ENCODE results near the gene IQCE. TPM values are rescaled to one million over a fixed set of nuclear protein-coding genes. Genes with fewer than 3 reads are reported as not detected.

Gene IQCE
- total RNA-seq, 1 donor from 2014 or later, result 9.9 TPM

GRCh38 chr7:2520131-2520760 lies 38.5 kb upstream of the IQCE start:
- DNase-seq, result peak; percentile 65
- ATAC-seq (ENCODE audit: poor library complexity), result no peak
- intact Hi-C loops (cut with DNase I), result no loop called here

- ATAC-seq (ENCODE audit: poor library complexity), result no peak
- intact Hi-C loops (cut with DNase I), result no loop called here
Measured at GRCh38 chr7:2520761-2521290, 38.0 kb upstream of the IQCE start.

DNA sequence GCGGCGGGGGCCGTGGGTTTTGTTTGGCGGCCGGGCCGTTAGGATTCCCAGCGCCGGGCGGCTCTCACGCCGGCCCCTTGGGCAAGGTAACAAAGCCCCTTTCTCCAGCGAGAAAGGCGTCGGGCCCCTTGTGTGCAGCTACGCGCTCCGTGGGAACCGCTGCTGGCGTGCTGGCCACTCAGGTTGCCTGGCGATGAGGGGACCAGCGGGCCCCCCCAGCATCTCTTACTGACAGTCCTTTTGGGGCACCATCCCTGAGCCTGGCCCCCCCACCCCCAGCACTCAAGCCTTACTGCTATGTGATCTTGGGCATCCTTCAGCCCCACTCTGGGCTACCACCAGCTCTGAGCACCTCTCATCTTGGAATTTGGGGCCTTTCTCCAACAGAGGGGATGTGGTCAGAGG lies 37.4 kb upstream of the IQCE start:
- intact Hi-C loops (cut with DNase I), result no loop called here
- DNase-seq (no peak), ATAC-seq (ENCODE audit: poor library complexity) (no peak)

More at GRCh38 chr7:2520761-2521290, 38.0 kb upstream of the IQCE start:
- no peak for DNase-seq

- intact Hi-C loops (cut with DNase I), result no loop called here
- peak; percentile 76 for DNase-seq
- no peak for ATAC-seq (ENCODE audit: poor library complexity)
Measured at GRCh38 chr7:2521952-2522591, 36.7 kb upstream of the IQCE start.

GRCh38 chr7:2522780-2523433 lies 35.9 kb upstream of the IQCE start:
- DNase-seq (no peak), ATAC-seq (ENCODE audit: poor library complexity) (no peak)
- intact Hi-C loops (cut with DNase I), result no loop called here

DNA sequence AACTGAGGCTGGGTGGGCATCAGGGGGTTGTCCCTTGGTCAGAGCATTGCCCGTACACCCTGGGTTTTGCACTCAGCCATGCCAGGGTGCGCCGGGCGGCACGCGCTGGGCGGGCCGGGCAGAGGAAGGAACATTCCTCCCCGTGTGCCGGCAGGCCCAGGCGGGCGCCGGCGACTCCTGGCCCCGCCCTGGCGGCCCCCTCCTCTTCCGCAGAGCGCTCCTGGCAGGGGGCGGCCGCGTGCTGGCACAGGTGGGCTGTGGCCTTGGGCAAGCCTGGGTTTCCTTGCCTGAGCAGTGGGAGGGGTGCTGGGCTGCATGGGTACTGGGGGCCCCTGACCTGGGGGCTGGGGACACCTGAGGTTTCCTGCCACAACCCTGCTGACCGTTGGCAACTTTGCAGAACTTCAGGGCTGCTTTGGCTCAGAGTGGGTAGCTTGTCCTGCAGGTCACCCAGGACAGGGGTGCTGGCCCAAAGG lies 35.3 kb upstream of the IQCE start:
- DNase-seq (no peak), ATAC-seq (ENCODE audit: poor library complexity) (no peak)
- intact Hi-C loops (cut with DNase I), result no loop called here

- ATAC-seq (ENCODE audit: poor library complexity) (peak; percentile 40), DNase-seq (peak; percentile 91)
- intact Hi-C loops (cut with DNase I), result no loop called here
Measured at GRCh38 chr7:2523941-2524807, 34.6 kb upstream of the IQCE start.

DNA sequence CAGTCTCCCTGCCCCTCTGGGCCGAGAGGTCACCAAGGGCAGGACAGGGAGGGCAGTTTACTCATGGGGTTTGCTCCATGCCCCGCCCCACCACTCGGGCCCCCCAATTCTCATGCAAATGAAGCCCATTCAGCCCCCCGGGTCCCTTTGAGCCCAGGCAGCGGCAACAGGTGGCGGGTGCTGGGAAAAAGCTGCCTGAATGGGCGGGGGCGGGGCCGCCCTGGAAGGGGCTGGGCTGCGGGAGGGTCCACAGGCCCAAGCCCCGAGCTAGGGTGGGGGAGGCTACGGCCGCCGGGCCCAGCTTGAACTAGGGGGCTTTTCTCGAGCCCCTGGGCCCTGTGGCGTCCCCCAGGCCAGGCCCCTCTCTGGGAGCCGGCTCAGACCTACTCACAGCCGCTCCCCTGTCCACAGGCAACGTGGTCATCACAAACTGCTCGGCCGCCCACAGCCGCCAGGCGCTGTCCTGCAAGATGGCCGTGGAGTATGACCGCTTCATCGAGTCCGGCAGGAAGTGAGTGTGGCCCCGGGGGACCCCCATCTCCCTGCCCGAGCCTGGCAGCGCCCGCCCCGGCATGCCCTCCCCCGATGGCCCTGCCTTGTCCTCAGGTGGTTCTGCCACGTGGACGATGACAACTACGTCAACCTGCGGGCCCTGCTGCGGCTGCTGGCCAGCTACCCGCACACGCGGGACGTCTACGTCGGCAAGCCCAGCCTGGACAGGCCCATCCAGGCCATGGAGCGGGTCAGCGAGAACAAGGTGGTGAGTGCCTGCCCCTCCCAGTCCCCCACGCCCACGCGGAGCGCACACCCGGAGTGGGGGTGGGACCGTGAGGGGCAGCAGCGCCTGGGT lies 33.7 kb upstream of the IQCE start:
- intact Hi-C loops (cut with DNase I), result loop anchor here (5.0 kb wide), 1 partner anchor 43 kb away; no protein-coding TSS in a partner anchor
- ATAC-seq (ENCODE audit: poor library complexity) (no peak), DNase-seq (no peak)

DNA sequence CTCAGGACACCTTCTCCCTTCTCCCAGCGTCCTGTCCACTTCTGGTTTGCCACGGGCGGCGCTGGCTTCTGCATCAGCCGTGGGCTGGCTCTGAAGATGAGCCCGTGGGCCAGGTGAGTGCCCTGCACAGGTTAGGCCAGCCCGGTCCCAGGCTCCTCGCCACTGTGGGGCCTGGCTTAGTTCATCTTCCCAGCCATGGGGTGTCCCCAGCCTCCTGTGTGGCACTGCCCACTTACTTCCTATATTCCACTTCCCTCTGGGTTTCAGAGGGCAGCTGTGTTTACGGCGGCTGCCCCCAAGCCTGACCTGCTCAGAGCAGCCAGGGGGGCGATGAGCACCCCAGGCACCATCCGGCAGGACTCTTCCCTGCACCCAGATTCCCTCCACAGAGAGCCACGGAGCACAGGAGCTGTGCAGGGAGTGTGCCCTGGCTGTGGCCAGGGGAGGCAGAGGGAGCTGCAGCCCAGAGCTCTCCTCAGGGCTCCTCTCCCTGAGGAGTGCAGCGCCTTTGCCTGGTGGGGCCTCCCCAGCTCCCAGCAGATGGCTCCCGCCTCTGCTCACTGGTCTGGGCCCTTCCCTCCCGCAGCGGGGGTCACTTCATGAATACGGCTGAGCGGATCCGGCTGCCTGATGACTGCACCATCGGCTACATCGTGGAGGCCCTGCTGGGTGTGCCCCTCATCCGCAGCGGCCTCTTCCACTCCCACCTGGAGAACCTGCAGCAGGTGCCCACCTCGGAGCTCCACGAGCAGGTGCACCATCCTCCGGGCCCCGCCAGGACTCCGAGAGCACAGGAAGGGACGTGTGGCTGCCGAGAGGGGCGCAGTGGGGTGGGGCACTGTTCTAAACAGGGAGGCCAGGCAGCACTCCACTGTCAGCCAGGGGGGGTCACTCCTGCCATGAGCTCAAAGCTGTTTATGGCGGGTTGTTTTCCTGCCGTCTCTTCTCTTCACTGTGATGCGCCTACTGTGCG lies 32.8 kb upstream of the IQCE start:
- ATAC-seq (ENCODE audit: poor library complexity), result no peak
- no peak for DNase-seq
- intact Hi-C loops (cut with DNase I), result loop anchor here (5.0 kb wide), 1 partner anchor 44 kb away; no protein-coding TSS in a partner anchor

- DNase-seq, result no peak
- no peak for ATAC-seq (ENCODE audit: poor library complexity)
- intact Hi-C loops (cut with DNase I), result loop anchor here (5.0 kb wide), 1 partner anchor 45 kb away; no protein-coding TSS in a partner anchor
Measured at GRCh38 chr7:2526659-2527504, 31.9 kb upstream of the IQCE start.

DNA sequence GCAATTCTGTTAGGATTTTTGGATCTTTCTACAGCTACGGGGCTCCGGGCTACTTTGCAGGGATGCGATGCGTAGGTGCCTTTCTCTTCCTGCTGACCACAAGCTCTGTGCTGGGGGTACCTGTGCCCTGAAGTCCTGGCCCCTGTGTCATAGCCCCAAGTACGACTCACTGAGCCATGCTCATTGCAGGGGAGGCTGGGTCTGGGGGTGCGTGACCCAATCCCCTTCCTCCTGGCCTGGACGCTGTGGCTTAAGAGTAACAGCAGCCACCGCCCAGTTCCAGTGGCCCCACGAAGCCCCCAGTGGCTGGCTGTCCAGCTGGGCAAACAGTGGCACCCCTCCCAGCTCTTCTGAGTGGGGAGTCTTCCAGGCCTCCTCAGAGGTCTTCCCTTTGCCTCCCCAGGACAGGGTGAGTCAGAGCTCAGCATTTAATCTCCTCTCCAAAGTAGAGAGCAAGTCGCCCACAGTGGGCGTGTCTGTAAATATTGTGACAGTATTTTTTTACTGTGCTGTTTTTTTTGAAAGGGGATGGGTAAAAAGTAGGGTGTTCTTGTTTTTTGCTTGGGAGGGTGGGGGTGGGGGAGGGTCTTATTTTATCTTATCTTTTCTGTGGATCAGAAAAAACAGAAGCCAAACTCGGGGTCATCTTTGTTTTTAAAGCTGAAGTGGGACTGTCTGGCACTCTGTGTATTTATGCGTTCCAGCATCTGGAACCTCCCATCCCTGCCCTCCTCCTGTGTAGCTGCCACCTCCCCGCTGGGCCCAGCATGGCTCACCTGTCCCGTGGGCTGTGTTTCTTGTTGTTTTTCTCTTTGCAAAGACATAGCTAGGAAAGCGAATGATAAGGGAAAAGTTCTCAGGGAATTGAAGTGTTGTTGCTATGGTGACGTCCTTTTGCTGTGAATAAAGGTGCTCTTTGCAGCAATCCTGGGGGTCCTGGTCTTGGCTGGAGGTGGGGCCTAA lies 31.0 kb upstream of the IQCE start:
- intact Hi-C loops (cut with DNase I), result loop anchor here (5.0 kb wide), 1 partner anchor 45 kb away; no protein-coding TSS in a partner anchor
- DNase-seq, result no peak
- no peak for ATAC-seq (ENCODE audit: poor library complexity)

- DNase-seq (no peak), ATAC-seq (ENCODE audit: poor library complexity) (no peak)
- intact Hi-C loops (cut with DNase I), result loop anchor here (5.0 kb wide), 1 partner anchor 46 kb away; no protein-coding TSS in a partner anchor
Measured at GRCh38 chr7:2528481-2529095, 30.2 kb upstream of the IQCE start.

GRCh38 chr7:2529161-2530070 lies 29.4 kb upstream of the IQCE start:
- ATAC-seq (ENCODE audit: poor library complexity) (peak; percentile 61), DNase-seq (peak; percentile 89)
- intact Hi-C loops (cut with DNase I), result loop anchor here (5.0 kb wide), 1 partner anchor 47 kb away; no protein-coding TSS in a partner anchor

Data from Right ventricle myocardium superior (tissue), 1 donor.